HepG2 (cell line): ENCODE data around the gene CTCF. TPM values are rescaled to one million over a fixed set of nuclear protein-coding genes. Genes with fewer than 3 reads are reported as not detected.
A peak's percentile ranks its signal among the peaks of the same experiment; 100 is the strongest.

Experiments
- ATAC-seq: fragments of 200-7000 bp; cut with Tn5 transposase; 3 replicates; pipeline ENCODE4 v1.9.1; 2020; ENCODE audit warnings: mild to moderate bottlenecking, moderate library complexity
- BruUV-seq: library from RNA; stranded (reverse); fragments of 400-500 nt; replicated peaks from 2 replicates; lab custom pipeline; 2021; lab: Mats Ljungman, UMichigan
- CTCF ChIA-PET: fragments of 300-600 bp; formaldehyde crosslinking; extraction: SDS; loops from one replicate; lab custom pipeline; 2021; ENCODE audit warnings: low total read pairs, inconsistent platforms, low intra/inter-chr PET ratio; lab: Yijun Ruan, JAX
- POLR2A ChIA-PET: fragments of 350-600 bp; sonication (Branson Sonifier 250); formaldehyde crosslinking; loops from one replicate; lab custom pipeline; 2020; ENCODE audit warnings: antibody characterized with exemption, inconsistent platforms; lab: Yijun Ruan, JAX
- DNase-seq: peaks from one replicate; pipeline ENCODE4 v3.0.0-alpha.2; 2015; ENCODE audit warnings: low spot score
- FAIRE-seq: peaks from 3 replicates; lab custom pipeline; 2011; peaks lifted over from hg19 to GRCh38; lab: Jason Lieb, UNC
- H2AFZ ChIP-seq: one replicate; pipeline ENCODE4 v1.6.1; 2011; ENCODE audit warnings: low read length, inconsistent platforms
- H3K27ac ChIP-seq: fragments of 300-600 bp; 3 replicates; pipeline ENCODE4 v1.8.0; 2011; ENCODE audit warnings: mixed run types, mild to moderate bottlenecking, mixed read lengths, low read length, inconsistent platforms; ENCODE audit not compliant: insufficient read depth; ENCODE audit errors: extremely low read length
- H3K27me3 ChIP-seq, 2 experiments: fragments of 200-600 bp in 1 of 2; 2 replicates in 1 of 2; 3 replicates in 1 of 2; pipeline versions ENCODE4 v1.6.0 to v1.8.0; 2011; ENCODE audit warnings: low read length in 2 of 2, mild to moderate bottlenecking in 2 of 2, moderate library complexity in 2 of 2, inconsistent platforms in 1 of 2; ENCODE audit not compliant: insufficient read depth in 2 of 2, control insufficient read depth in 1 of 2
- H3K36me3 ChIP-seq, 2 experiments: fragments of 200-600 bp in 1 of 2; replicated peaks in 1 of 2; 2 replicates in 1 of 2; 3 replicates in 1 of 2; pipeline versions ENCODE4 v1.5.1 to v1.8.0; 2011; ENCODE audit warnings: low read length in 2 of 2, inconsistent platforms in 1 of 2; ENCODE audit not compliant: insufficient read depth in 2 of 2, control insufficient read depth in 1 of 2
- H3K4me1 ChIP-seq: 2 replicates; pipeline ENCODE4 v1.5.1; 2012; ENCODE audit warnings: low read length, inconsistent platforms; ENCODE audit not compliant: insufficient read depth
- H3K4me2 ChIP-seq: 2 replicates; pipeline ENCODE4 v1.6.0; 2011; ENCODE audit warnings: low read depth, low read length, inconsistent platforms
- H3K4me3 ChIP-seq, 3 experiments: fragments of 200-600 bp in 1 of 3; sonication (generic), shearing (Covaris generic) in 1 of 3; replicated peaks in 1 of 3; 2 replicates each; pipeline ENCODE4 v1.5.1; 2011 to 2016; ENCODE audit warnings: low read length in 3 of 3, inconsistent platforms in 2 of 3, low read depth in 2 of 3, mild to moderate bottlenecking in 2 of 3, control low read depth in 1 of 3, mixed read lengths in 1 of 3; ENCODE audit not compliant: insufficient read depth in 1 of 3
- H3K79me2 ChIP-seq: one replicate; pipeline ENCODE4 v1.6.1; 2011; ENCODE audit warnings: low read length, inconsistent platforms; ENCODE audit not compliant: insufficient read depth
- H3K9ac ChIP-seq: 2 replicates; pipeline ENCODE4 v1.6.0; 2011; ENCODE audit warnings: mild to moderate bottlenecking, low read depth, low read length, inconsistent platforms; ENCODE audit not compliant: insufficient read depth
- H3K9me3 ChIP-seq: 2 replicates; pipeline ENCODE4 v1.5.1; 2012; ENCODE audit warnings: mild to moderate bottlenecking, low read length
- H4K20me1 ChIP-seq: 2 replicates; pipeline ENCODE4 v1.6.0; 2011; ENCODE audit warnings: inconsistent platforms, mild to moderate bottlenecking, low read length, moderate library complexity; ENCODE audit not compliant: insufficient read depth
- AGO2 ChIP-seq: fragments of 200-400 bp; formaldehyde crosslinking; optimal IDR thresholded peaks from 2 replicates; pipeline ENCODE3; 2017; ENCODE audit warnings: mild to moderate bottlenecking, low read depth, low read length, moderate library complexity
- ATAD3A ChIP-seq: sonication (generic); formaldehyde crosslinking; IDR thresholded peaks from 2 replicates; pipeline ENCODE4 v1.4.0; 2020; ENCODE audit warnings: missing genetic modification reagents
- E2F2 ChIP-seq: sonication (generic); formaldehyde crosslinking; IDR thresholded peaks from 2 replicates; pipeline ENCODE4 v1.4.0; 2020; ENCODE audit warnings: missing genetic modification reagents, borderline replicate concordance
- HINFP ChIP-seq: sonication (generic); formaldehyde crosslinking; IDR thresholded peaks from 2 replicates; pipeline ENCODE4 v1.4.0; 2020; ENCODE audit warnings: low read depth, mild to moderate bottlenecking, missing genetic modification reagents
- HNRNPLL ChIP-seq: fragments of 200-400 bp; formaldehyde crosslinking; IDR thresholded peaks from 2 replicates; pipeline ENCODE4 v1.6.1; 2017; ENCODE audit warnings: mild to moderate bottlenecking, low read depth, low read length; ENCODE audit not compliant: poor library complexity, severe bottlenecking
- NFKBIZ ChIP-seq: IDR thresholded peaks from 2 replicates; pipeline ENCODE4 v1.6.1; 2018; ENCODE audit warnings: missing genetic modification reagents, missing compliant biosample characterization
- NPAS2 ChIP-seq: sonication (generic); formaldehyde crosslinking; IDR thresholded peaks from 2 replicates; pipeline ENCODE4 v1.8.0; 2022; ENCODE audit warnings: mild to moderate bottlenecking, missing genetic modification reagents, borderline replicate concordance
- POLR2G ChIP-seq: fragments of 200-400 bp; formaldehyde crosslinking; IDR thresholded peaks from 2 replicates; pipeline ENCODE4 v1.6.1; 2018; ENCODE audit warnings: mild to moderate bottlenecking, low read depth, low read length, moderate library complexity
- TFE3 ChIP-seq: IDR thresholded peaks from 2 replicates; pipeline ENCODE4 v1.6.1; 2016
- ZNF260 ChIP-seq: sonication (generic); formaldehyde crosslinking; IDR thresholded peaks from 2 replicates; pipeline ENCODE4 v1.4.0; 2020; ENCODE audit warnings: missing genetic modification reagents, low read depth, mild to moderate bottlenecking, borderline replicate concordance
- ZNF616 ChIP-seq: sonication (generic); formaldehyde crosslinking; IDR thresholded peaks from 2 replicates; pipeline ENCODE4 v1.5.0; 2020; ENCODE audit warnings: low read depth, mild to moderate bottlenecking, missing genetic modification reagents
- ZNF776 ChIP-seq: sonication (generic); formaldehyde crosslinking; IDR thresholded peaks from 2 replicates; pipeline ENCODE4 v1.4.0; 2020; ENCODE audit warnings: mild to moderate bottlenecking, missing genetic modification reagents
- WGBS: methylation state at CpG from one replicate; pipeline ENCODE4 v1.1.6; 2017; ENCODE audit warnings: low lambda C conversion rate; 5-methylcytosine and 5-hydroxymethylcytosine counted together
- in situ Hi-C: cut with HindIII; loops from 2 replicates; pipeline ENCODE4 v1.10.0; 2017; ENCODE audit warnings: low pct_unique_long_range_greater_than_20kb; ENCODE audit not compliant: extremely low pct_ligation_motif_present
- intact Hi-C: fragments of 100-400 bp; cut with micrococcal nuclease; formaldehyde crosslinking; loops from one replicate; pipeline ENCODE4 v1.10.0; 2022; ENCODE audit not compliant: unreplicated experiment
- polyA plus RNA-seq, 8 experiments: library from polyadenylated mRNA; depleted of rRNA in 3 of 8; stranded (reverse) in 7 of 8; unstranded in 1 of 8; fragments of >200 nt; fragmentation: Illumina TruSeq in 4 of 8; extraction: Trizol in 4 of 8; gene quantifications; 2 replicates each; pipeline versions ENCODE4 v1.2.1 to v1.2.3, GENCODE V29; 2011 to 2016; ENCODE audit warnings: low read depth in 4 of 8, missing spikeins in 1 of 8, mixed read lengths in 1 of 8; ENCODE audit not compliant: insufficient read depth in 1 of 8
- total RNA-seq, 5 experiments: library from RNA; depleted of rRNA; stranded (reverse); fragments of >200 nt; fragmentation: Illumina TruSeq; extraction: Trizol; gene quantifications; 2 replicates each; pipeline ENCODE4 v1.2.3, GENCODE V29; 2016; ENCODE audit warnings: low read depth in 1 of 5

Gene CTCF
- total and polyA plus RNA-seq, 2 of the 13 experiments (the other 11 are each of a cell fraction or from before 2014, with no cell fraction given): 19.5 to 37.5 TPM

GRCh38 chr16:67656344-67657016 lies 94.2 kb downstream of the CTCF start:
- H3K79me2 ChIP-seq: peaks cover 11% of the 10 kb centered on the region
- H2AFZ ChIP-seq: no peak overlapping the region
- H3K36me3 ChIP-seq: peaks cover 6 to 10% of the 10 kb centered on the region in 2 experiments; a peak in 3 of 5 replicates
- no peak overlapping the region for H3K4me2 ChIP-seq
- TF ChIP-seq AGO2: peak; percentile 79
- TF ChIP-seq NFKBIZ (CRISPR knock-in tag): no peak
- TF ChIP-seq POLR2G: 0 out of 2 replicates have a peak, but pooled peaks have one; percentile 19
- no peak for TF ChIP-seq HNRNPLL
- no peak for ATAC-seq
- H4K20me1 ChIP-seq: peaks cover 11% of the 10 kb centered on the region
- no peaks in the 10 kb centered on the region for H3K9me3 ChIP-seq
- WGBS: 94% methylated on average over 8 of the region's 9 CpGs
- no peak overlapping the region for H3K4me3 ChIP-seq
- ChIA-PET POLR2A (interaction anchor here (1.0 kb wide), 1 partner anchor 94 kb away, joined by 3 read pairs; the partner anchor contains the start of gene CTCF), CTCF (no interaction called here)
- in situ Hi-C loops (no loop called here), intact Hi-C loops (no loop called here)
- no peak overlapping the region for H3K27ac ChIP-seq
- peaks cover 0 to 25% of the 10 kb centered on the region in 2 experiments for H3K27me3 ChIP-seq
- FAIRE-seq: no peak
- peaks cover 21% of the 10 kb centered on the region for H3K4me1 ChIP-seq
- no TSS peak for BruUV-seq
- H3K9ac ChIP-seq: no peak overlapping the region
- no peak for DNase-seq

- POLR2A ChIA-PET: no interaction called here
- TF ChIP-seq E2F2 (CRISPR knock-in tag): no peak
- no peak for TF ChIP-seq ZNF776
- no peak for TF ChIP-seq ZNF616 (CRISPR knock-in tag)
- TF ChIP-seq TFE3: no peak
- no peak for TF ChIP-seq HINFP (CRISPR knock-in tag)
- no peak for TF ChIP-seq ATAD3A (CRISPR knock-in tag)
- TF ChIP-seq ZNF260 (CRISPR knock-in tag): no peak
- no peak for TF ChIP-seq NPAS2
Observed at GRCh38 chr16:67657017-67657608, 94.8 kb downstream of the CTCF start.

More at GRCh38 chr16:67657017-67657608, 94.8 kb downstream of the CTCF start:
- no peak for FAIRE-seq
- Histone ChIP-seq H3K9me3 (no peaks in the 10 kb centered on the region), H2AFZ (no peak overlapping the region), H3K36me3 (peaks cover 6 to 10% of the 10 kb centered on the region in 2 experiments; a peak in 3 of 5 replicates), H3K79me2 (peaks cover 11% of the 10 kb centered on the region), H3K4me1 (peaks cover 21% of the 10 kb centered on the region), H3K9ac (no peak overlapping the region), H3K27ac (no peak overlapping the region), H3K4me3 (no peak overlapping the region), H4K20me1 (peaks cover 6% of the 10 kb centered on the region), H3K4me2 (no peak overlapping the region), H3K27me3 (peaks cover 0 to 19% of the 10 kb centered on the region in 2 experiments)
- WGBS: 95% methylated on average over 16 of the region's 16 CpGs
- no peak for ATAC-seq
- no TSS peak for BruUV-seq
- CTCF ChIA-PET: no interaction called here
- in situ Hi-C loops: no loop called here
- DNase-seq: no peak
- intact Hi-C loops: no loop called here
